Heart left ventricle (tissue), 16 donors: ENCODE measurements around the gene S100A3. TPM values are rescaled to one million over a fixed set of nuclear protein-coding genes. Genes with fewer than 3 reads are reported as not detected.
A peak's percentile ranks its signal among the peaks of the same experiment; 100 is the strongest.

Experiments used
- ATAC-seq, 4 donors: fragments of 200-7000 bp; cut with Tn5 transposase; one replicate each; pipeline ENCODE4 v1.9.1; 2020 to 2022; ENCODE audit warnings: moderate library complexity in 4 of 4, mild to moderate bottlenecking in 3 of 4, moderate number of reproducible peaks in 1 of 4
- DNase-seq, 5 donors: peaks; one replicate each; pipeline ENCODE4 v3.0.0-alpha.2; 2020
- H3K27ac ChIP-seq, 12 donors: fragments of 200-600 bp; sonication (generic) in 4 of 12; one replicate each; pipeline versions ENCODE4 v1.5.0 to v1.8.0; 2016 to 2022; ENCODE audit warnings: mild to moderate bottlenecking in 2 of 12
- H3K27me3 ChIP-seq, 9 donors: fragments of 200-600 bp; sonication (generic) in 2 of 9; one replicate each; pipeline versions ENCODE4 v1.5.1 to v1.8.0; 2016 to 2022; ENCODE audit warnings: mild to moderate bottlenecking in 3 of 9
- H3K36me3 ChIP-seq, 9 donors: fragments of 200-600 bp; sonication (generic) in 2 of 9; one replicate each; pipeline versions ENCODE4 v1.5.0 to v1.8.0; 2018 to 2022; ENCODE audit warnings: mild to moderate bottlenecking in 2 of 9
- H3K4me1 ChIP-seq, 12 donors: fragments of 200-600 bp; sonication (generic) in 4 of 12; one replicate each; pipeline versions ENCODE4 v1.5.0 to v1.8.0; 2016 to 2022; ENCODE audit warnings: mild to moderate bottlenecking in 3 of 12
- H3K4me3 ChIP-seq, 12 donors: fragments of 200-600 bp; sonication (generic) in 4 of 12; one replicate each; pipeline versions ENCODE4 v1.5.0 to v1.8.0; 2017 to 2022; ENCODE audit warnings: mild to moderate bottlenecking in 9 of 12, moderate library complexity in 4 of 12
- H3K9me3 ChIP-seq, 12 donors: fragments of 200-600 bp; sonication (generic) in 4 of 12; one replicate each; pipeline versions ENCODE4 v1.5.0 to v1.8.0; 2016 to 2022; ENCODE audit warnings: mild to moderate bottlenecking in 1 of 12
- POLR2A ChIP-seq, 2 donors: fragments of 450-650 bp; IDR thresholded peaks; one replicate each; pipeline ENCODE4 v1.6.1; 2017; ENCODE audit warnings: antibody characterized with exemption in 2 of 2, mild to moderate bottlenecking in 2 of 2, moderate library complexity in 2 of 2
- WGBS, 4 donors: extraction: QIAGEN DNeasy Blood & Tissue Kit in 2 of 4; methylation state at CpG; one replicate each; pipeline versions ENCODE4 v1.1.5 to v1.1.7; 2013 to 2018; 5-methylcytosine and 5-hydroxymethylcytosine counted together
- intact Hi-C, 10 donors: fragments of 100-400 bp; cut with DNase I; formaldehyde crosslinking; loops; one replicate each; pipeline versions ENCODE4 v1.11.1 to v1.14.2; 2022
- polyA plus RNA-seq, 2 donors: library from polyadenylated mRNA; stranded (reverse); fragments of 200-250 nt; gene quantifications; one replicate each; pipeline ENCODE4 v1.2.3, GENCODE V29; 2013
- total RNA-seq, 9 donors: library from RNA; depleted of rRNA in 2 of 9; stranded (reverse); fragments of >200 nt in 2 of 9; fragmentation: NEBNext Ultra II Directional in 3 of 9; extraction: Animal tissue kit (Norgen Biotek cat#: 25700) in 3 of 9; gene quantifications; one replicate each; pipeline versions ENCODE4 v1.1.0 to v1.2.4, GENCODE V29; 2016 to 2023
- TF ChIP-seq, protein P1 (sequence below), 12 donors: fragments of 200-600 bp; sonication (generic) in 4 of 12; IDR thresholded peaks; one replicate each; pipeline versions ENCODE4 v1.5.0 to v1.8.0; 2018 to 2022; ENCODE audit warnings: antibody characterized with exemption in 12 of 12, mild to moderate bottlenecking in 5 of 12
- donor health status: ischemic (EF 13 %, LVEDD 7.1; RV severe dilation, severe dysfunction).
- donor health status: healthy with polysubstance abuse.
- donor health status: DM: no; HTN: yes; CAD: no.
- donor health status: DM: no; HTN: no; CAD: no.
- donor health status: ischemic (EF 25% LVEDD 6.9; RV normal size, moderate dysfunction).
- donor health status: ischemic (EF 25% LVEDD 5.7; RV mildly dilated, moderate dysfunction).
- donor health status: healthy.
- donor health status: DM: yes; HTN: yes; CAD: no.
- donor health status: ischemic (EF 35%, LVEDD 5.7; RV mildly dilated, moderate dysfunction).
- donor health status: nonischemic (EF 11% LVEDD 7.7; RV severe dilation, severe dysfunction).
- donor health status: DM: yes; HTN: yes; CAD: no.
- donor health status: PGD.
- donor health status: ischemic (EF 29% LVEDD 5.4; RV normal size, mild dysfunction).
- donor health status: nonischemic (EF 23%, LVEDD 6.1; RV moderate dilation, normal function).

The S100A3 gene
- total and polyA plus RNA-seq, 11 donors, result 0.57 to 5.9 (median 1.1) TPM; not detected in 2

DNA sequence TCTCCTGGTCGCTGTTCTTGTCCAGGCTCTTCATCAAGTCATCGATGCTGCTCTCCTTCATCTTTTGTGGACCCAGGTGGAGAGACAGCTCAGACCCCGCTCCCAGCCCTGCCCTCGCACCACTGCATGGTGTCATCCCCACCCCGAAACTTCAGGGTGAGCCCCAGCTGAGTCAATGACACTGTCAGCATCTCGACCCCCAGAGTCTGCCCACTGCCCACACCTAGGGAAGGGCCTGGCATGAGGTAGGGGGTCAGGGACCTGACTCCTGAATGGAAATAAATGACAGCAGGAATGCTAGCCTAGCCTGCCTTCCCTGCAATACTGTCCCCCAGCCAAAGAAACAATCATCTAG lies 11.7 kb downstream of the S100A3 start:
- no peak for ATAC-seq
- Histone ChIP-seq H3K4me3 (no peak overlapping the region), H3K27me3 (no peaks in the 10 kb centered on the region), H3K9me3 (no peaks in the 10 kb centered on the region), H3K36me3 (peaks cover 0 to 7% (median 0%) of the 10 kb centered on the region in 9 donors), H3K4me1 (peaks cover 0 to 76% (median 28%) of the 10 kb centered on the region in 12 donors), H3K27ac (peak overlapping the region in 1 of 12 donors; percentile 98)
- no peak for DNase-seq
- intact Hi-C loops, result loop anchor here in 1 of 10 donors (10.0 kb wide), 1 partner anchor 447 kb away; the partner anchor contains the start of gene RAB13
- 94 to 98% (median 97%) methylated on average over 6 of the region's 6 CpGs for WGBS, 4 donors
- no peak for TF ChIP-seq POLR2A (IDR thresholded peaks at IDR 0.05)
- TF ChIP-seq, protein P1, sequence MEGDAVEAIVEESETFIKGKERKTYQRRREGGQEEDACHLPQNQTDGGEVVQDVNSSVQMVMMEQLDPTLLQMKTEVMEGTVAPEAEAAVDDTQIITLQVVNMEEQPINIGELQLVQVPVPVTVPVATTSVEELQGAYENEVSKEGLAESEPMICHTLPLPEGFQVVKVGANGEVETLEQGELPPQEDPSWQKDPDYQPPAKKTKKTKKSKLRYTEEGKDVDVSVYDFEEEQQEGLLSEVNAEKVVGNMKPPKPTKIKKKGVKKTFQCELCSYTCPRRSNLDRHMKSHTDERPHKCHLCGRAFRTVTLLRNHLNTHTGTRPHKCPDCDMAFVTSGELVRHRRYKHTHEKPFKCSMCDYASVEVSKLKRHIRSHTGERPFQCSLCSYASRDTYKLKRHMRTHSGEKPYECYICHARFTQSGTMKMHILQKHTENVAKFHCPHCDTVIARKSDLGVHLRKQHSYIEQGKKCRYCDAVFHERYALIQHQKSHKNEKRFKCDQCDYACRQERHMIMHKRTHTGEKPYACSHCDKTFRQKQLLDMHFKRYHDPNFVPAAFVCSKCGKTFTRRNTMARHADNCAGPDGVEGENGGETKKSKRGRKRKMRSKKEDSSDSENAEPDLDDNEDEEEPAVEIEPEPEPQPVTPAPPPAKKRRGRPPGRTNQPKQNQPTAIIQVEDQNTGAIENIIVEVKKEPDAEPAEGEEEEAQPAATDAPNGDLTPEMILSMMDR (IDR thresholded peaks at IDR 0.05), result no peak

- intact Hi-C loops, result loop anchor here in 1 of 10 donors (10.0 kb wide), 1 partner anchor 448 kb away; the partner anchor contains the start of gene RAB13
- no peaks in the 10 kb centered on the region for H3K9me3 ChIP-seq
- no peak for TF ChIP-seq POLR2A (IDR thresholded peaks at IDR 0.05)
- TF ChIP-seq, protein P1 (IDR thresholded peaks at IDR 0.05), result no peak
- 87 to 92% (median 87%) methylated on average over 9 of the region's 9 CpGs for WGBS, 4 donors
- peaks cover 0 to 7% (median 0%) of the 10 kb centered on the region in 9 donors for H3K36me3 ChIP-seq
- DNase-seq, result peak in 1 of 5 donors; percentile 50
- no peaks in the 10 kb centered on the region for H3K27me3 ChIP-seq
- H3K4me3 ChIP-seq, result peak overlapping the region in 11 of 12 donors; percentile 61 to 97 (median 89)
- H3K27ac ChIP-seq, result peak overlapping the region; percentile 89 to 100 (median 98)
- no peak for ATAC-seq
- H3K4me1 ChIP-seq, result peaks cover 0 to 76% (median 28%) of the 10 kb centered on the region in 12 donors
Measured at GRCh38 chr1:153536671-153537375, 12.2 kb downstream of the S100A3 start.

DNA sequence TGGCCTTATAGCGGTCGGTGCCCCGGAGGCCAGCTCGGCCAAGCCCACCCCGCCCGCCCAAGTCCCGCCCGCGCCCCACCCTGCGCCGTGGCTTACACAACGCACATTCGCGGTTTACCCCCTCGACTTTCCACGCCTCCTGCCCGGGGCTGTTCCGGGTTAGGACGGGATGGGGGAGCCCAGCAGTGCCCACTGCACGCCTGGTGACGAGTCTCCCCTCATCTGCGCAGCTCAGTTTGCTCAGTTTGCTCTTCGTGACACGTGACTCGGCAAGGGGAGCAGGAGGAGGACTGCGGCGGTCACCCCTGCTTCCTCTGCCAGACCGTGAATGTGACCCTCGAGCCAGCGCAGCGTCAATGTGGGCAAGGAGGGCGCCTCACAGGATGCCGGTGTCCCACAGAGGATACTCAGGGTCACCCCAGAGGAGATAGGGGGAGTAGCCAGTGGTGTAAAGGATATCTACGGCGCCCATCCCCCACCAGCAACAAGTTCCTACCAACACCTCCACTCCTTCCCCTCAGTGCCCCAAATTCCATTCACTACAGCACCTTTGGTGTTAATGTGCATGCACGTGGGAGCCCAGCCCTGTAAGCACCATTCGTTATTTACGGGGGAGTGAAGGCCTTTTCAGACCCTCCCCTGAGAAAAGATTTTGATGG lies 12.9 kb downstream of the S100A3 start:
- H3K27ac ChIP-seq, result peak overlapping the region; percentile 89 to 100 (median 98)

More for the DNA sequence above, 12.9 kb downstream of the S100A3 start:
- peaks cover 0 to 7% (median 0%) of the 10 kb centered on the region in 9 donors for H3K36me3 ChIP-seq
- H3K4me3 ChIP-seq, result peak overlapping the region; percentile 61 to 97 (median 85)
- ATAC-seq, result peak; percentile 75 to 85 (median 79)
- TF ChIP-seq, protein P1 (IDR thresholded peaks at IDR 0.05), result no peak
- TF ChIP-seq POLR2A (IDR thresholded peaks at IDR 0.05), result peak in 1 of 2 donors; percentile 46
- peak; percentile 85 to 93 (median 89) for DNase-seq
- H3K4me1 ChIP-seq, result peaks cover 0 to 74% (median 28%) of the 10 kb centered on the region in 12 donors
- no peaks in the 10 kb centered on the region for H3K27me3 ChIP-seq
- 2 to 4% (median 2%) methylated on average over 22 to 38 of the region's 38 CpGs for WGBS, 4 donors
- intact Hi-C loops, result loop anchor here in 1 of 10 donors (10.0 kb wide), 1 partner anchor 449 kb away; the partner anchor contains the start of gene RAB13
- no peaks in the 10 kb centered on the region for H3K9me3 ChIP-seq
